OCI-LY3 (cell line): ENCODE results near the gene PACRG.

ENCODE experiments used
- H2AFZ ChIP-seq: fragments of 200-600, 300-600 bp; shearing (Covaris generic); 2 replicates; pipeline ENCODE4 v1.6.0; 2014; ENCODE audit warnings: antibody characterized with exemption, low read depth, low read length
- H3K27ac ChIP-seq: fragments of 200-600, 300-600 bp; sonication (generic); 2 replicates; pipeline ENCODE4 v1.5.1; 2014; ENCODE audit warnings: mild to moderate bottlenecking, low read length, moderate library complexity, mixed read lengths
- H3K27me3 ChIP-seq: fragments of 200-600, 300-600 bp; sonication (generic); 2 replicates; pipeline ENCODE4 v1.6.1; 2014; ENCODE audit warnings: low read depth, low read length, mixed read lengths
- H3K36me3 ChIP-seq: fragments of 200-600, 300-600 bp; sonication (generic); replicated peaks from 2 replicates; pipeline ENCODE3; 2014; ENCODE audit warnings: low read depth, low read length, mixed read lengths
- H3K4me1 ChIP-seq: fragments of 300-600, 200-600 bp; sonication (generic); 2 replicates; pipeline ENCODE4 v1.6.1; 2014; ENCODE audit warnings: low read length, mixed read lengths
- H3K4me2 ChIP-seq: fragments of 200-600, 300-600 bp; sonication (generic); 2 replicates; pipeline ENCODE4 v1.6.1; 2014; ENCODE audit warnings: low read length, mixed read lengths
- H3K4me3 ChIP-seq: fragments of 300-600, 200-600 bp; sonication (generic); 2 replicates; pipeline ENCODE4 v1.5.1; 2014; ENCODE audit warnings: antibody characterized with exemption, mild to moderate bottlenecking, low read length, moderate library complexity
- H3K79me2 ChIP-seq: fragments of 300-600, 200-600 bp; shearing (Covaris generic); 2 replicates; pipeline ENCODE4 v1.6.1; 2014; ENCODE audit warnings: mild to moderate bottlenecking, low read length, mixed read lengths
- H3K9ac ChIP-seq: fragments of 300-600, 200-600 bp; shearing (Covaris generic); 2 replicates; pipeline ENCODE4 v1.6.0; 2014; ENCODE audit warnings: mild to moderate bottlenecking, low read length, moderate library complexity
- H3K9me3 ChIP-seq: fragments of 200-600, 300-600 bp; shearing (Covaris generic); 2 replicates; pipeline ENCODE4 v1.6.1; 2014; ENCODE audit warnings: low read length, mixed read lengths; ENCODE audit not compliant: insufficient read depth
- H4K20me1 ChIP-seq: fragments of 200-600, 300-600 bp; sonication (generic); 2 replicates; pipeline ENCODE4 v1.6.1; 2016; ENCODE audit warnings: low read length, mixed read lengths; ENCODE audit not compliant: insufficient read depth
- EZH2phosphoT487 ChIP-seq: fragments of 200-600 bp; shearing (Covaris generic); IDR thresholded peaks from 2 replicates; pipeline ENCODE4 v1.6.1; 2018; ENCODE audit warnings: antibody characterized with exemption, mixed run types, low read depth
- TF ChIP-seq, protein P1 (sequence below): fragments of 200-600, 300-600 bp; sonication (generic); IDR thresholded peaks from 2 replicates; pipeline ENCODE4 v1.5.1; 2014; ENCODE audit warnings: antibody characterized with exemption, low read length, low read depth

PACRG gene

DNA sequence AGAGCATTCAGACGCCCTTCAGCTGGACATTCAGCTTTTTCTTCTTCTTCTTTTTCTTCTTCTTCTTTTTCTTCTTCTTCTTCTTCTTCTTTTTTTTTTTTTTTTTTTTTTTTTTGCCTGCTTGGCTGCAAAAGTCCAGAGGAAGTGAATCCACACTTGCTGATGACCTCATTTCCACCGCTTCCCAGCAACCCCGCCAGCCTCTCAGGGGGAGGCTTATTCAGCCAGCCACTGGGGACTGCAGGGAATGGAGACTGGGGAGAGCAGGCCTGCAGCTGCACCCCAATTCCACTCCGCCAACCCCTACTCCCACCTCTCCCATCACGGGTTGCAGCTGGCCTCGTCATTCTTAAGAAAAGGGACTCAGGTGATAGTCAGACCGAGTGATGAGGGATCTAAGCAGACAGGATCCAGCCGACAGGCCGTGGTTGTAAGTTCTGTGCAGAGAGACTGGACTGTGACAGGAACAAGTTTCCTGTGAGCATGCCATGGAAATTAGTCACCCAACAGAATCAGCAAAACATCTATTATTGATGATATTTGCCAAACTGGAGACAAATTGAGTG is 627.7 kb downstream of the PACRG start:
- Histone ChIP-seq H3K9ac (no peak overlapping the region), H3K27ac (peak overlapping the region; percentile 39), H3K4me2 (peak overlapping the region; percentile 84), H3K9me3 (no peaks in the 10 kb centered on the region), H3K27me3 (no peaks in the 10 kb centered on the region), H4K20me1 (no peaks in the 10 kb centered on the region), H3K36me3 (no peaks in the 10 kb centered on the region), H2AFZ (no peak overlapping the region), H3K4me3 (peak overlapping the region; percentile 74), H3K4me1 (peaks cover 37% of the 10 kb centered on the region), H3K79me2 (no peaks in the 10 kb centered on the region)
- TF ChIP-seq EZH2phosphoT487, result no peak
- TF ChIP-seq, protein P1, sequence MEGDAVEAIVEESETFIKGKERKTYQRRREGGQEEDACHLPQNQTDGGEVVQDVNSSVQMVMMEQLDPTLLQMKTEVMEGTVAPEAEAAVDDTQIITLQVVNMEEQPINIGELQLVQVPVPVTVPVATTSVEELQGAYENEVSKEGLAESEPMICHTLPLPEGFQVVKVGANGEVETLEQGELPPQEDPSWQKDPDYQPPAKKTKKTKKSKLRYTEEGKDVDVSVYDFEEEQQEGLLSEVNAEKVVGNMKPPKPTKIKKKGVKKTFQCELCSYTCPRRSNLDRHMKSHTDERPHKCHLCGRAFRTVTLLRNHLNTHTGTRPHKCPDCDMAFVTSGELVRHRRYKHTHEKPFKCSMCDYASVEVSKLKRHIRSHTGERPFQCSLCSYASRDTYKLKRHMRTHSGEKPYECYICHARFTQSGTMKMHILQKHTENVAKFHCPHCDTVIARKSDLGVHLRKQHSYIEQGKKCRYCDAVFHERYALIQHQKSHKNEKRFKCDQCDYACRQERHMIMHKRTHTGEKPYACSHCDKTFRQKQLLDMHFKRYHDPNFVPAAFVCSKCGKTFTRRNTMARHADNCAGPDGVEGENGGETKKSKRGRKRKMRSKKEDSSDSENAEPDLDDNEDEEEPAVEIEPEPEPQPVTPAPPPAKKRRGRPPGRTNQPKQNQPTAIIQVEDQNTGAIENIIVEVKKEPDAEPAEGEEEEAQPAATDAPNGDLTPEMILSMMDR, result no peak

DNA sequence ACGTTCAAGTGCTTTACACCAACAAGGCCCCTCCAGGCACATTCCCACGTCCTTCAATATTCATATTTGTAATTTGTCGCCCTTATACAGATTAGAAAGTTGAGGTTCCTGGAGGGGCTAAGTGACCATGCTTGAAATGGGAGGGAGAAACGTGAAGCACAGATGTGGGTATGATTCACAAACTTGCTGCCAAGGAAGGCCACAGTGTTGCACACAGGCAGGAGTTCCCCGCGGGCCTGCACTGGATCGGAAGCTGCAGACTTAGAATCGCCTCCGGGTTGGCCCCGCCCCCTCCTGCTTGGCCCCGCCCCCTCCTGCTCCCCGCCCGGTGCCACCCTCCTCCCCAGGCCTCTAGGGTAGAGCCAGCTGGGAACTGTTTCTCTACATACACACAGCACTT is 628.5 kb downstream of the PACRG start:
- H3K27ac ChIP-seq, result no peak overlapping the region
- H2AFZ ChIP-seq, result no peak overlapping the region
- H4K20me1 ChIP-seq, result no peaks in the 10 kb centered on the region
- H3K79me2 ChIP-seq, result no peaks in the 10 kb centered on the region
- no peak for TF ChIP-seq EZH2phosphoT487
- TF ChIP-seq, protein P1, result no peak
- no peaks in the 10 kb centered on the region for H3K9me3 ChIP-seq
- H3K36me3 ChIP-seq, result no peaks in the 10 kb centered on the region
- H3K4me1 ChIP-seq, result peaks cover 37% of the 10 kb centered on the region
- H3K4me3 ChIP-seq, result 0 out of 2 replicates have a peak overlapping the region, but pooled peaks have one; percentile 74
- H3K4me2 ChIP-seq, result peak overlapping the region; percentile 84
- H3K9ac ChIP-seq, result no peak overlapping the region
- no peaks in the 10 kb centered on the region; the same call in 1 of the 2 replicates for H3K27me3 ChIP-seq

DNA sequence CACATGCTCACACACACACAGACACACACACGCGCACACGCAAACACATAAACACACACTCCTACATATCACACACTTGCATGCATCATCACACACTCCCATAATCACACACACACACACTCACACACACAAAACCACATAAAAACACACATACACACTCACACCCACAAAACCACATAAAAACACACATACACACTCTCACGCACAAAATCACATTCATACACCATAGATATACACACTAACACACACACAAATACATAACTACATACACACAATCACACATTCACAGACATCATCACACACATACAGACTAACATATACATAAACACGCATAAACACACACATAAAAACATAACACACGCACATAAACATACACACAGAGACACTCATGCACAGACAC is 629.0 kb downstream of the PACRG start:
- no peak overlapping the region for H2AFZ ChIP-seq
- no peaks in the 10 kb centered on the region for H3K79me2 ChIP-seq
- peaks cover 37% of the 10 kb centered on the region for H3K4me1 ChIP-seq
- no peak overlapping the region for H3K9ac ChIP-seq
- H3K36me3 ChIP-seq, result no peaks in the 10 kb centered on the region
- no peaks in the 10 kb centered on the region for H4K20me1 ChIP-seq
- no peak overlapping the region for H3K4me3 ChIP-seq
- H3K9me3 ChIP-seq, result no peaks in the 10 kb centered on the region
- H3K27ac ChIP-seq, result no peak overlapping the region
- no peak overlapping the region for H3K4me2 ChIP-seq
- no peak for TF ChIP-seq EZH2phosphoT487
- TF ChIP-seq, protein P1, result no peak
- H3K27me3 ChIP-seq, result no peaks in the 10 kb centered on the region; the same call in 1 of the 2 replicates

DNA sequence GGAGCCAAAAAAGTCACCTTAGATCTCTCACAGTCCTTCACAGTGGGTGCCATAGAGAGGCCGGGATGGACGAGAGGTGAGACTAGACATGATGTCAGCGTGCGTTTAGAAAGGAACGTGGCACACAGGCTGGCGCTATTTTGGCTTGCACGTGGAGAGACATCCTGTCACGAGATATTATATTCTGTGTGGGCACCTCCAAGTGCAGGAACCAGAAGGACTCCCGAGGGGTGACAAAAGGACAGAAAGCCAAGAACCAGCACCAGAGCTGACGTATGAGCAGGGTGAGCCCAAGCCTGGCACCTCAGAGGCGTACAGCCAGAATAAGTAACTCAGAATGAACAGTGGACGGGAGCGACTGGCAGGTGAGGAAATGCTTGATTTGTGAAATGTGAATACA is 636.9 kb downstream of the PACRG start:
- no peaks in the 10 kb centered on the region for H3K36me3 ChIP-seq
- H3K4me3 ChIP-seq, result no peak overlapping the region
- H2AFZ ChIP-seq, result no peak overlapping the region
- no peaks in the 10 kb centered on the region for H3K9me3 ChIP-seq
- no peaks in the 10 kb centered on the region for H4K20me1 ChIP-seq
- TF ChIP-seq, protein P1, result no peak
- TF ChIP-seq EZH2phosphoT487, result no peak
- no peaks in the 10 kb centered on the region for H3K4me1 ChIP-seq
- no peaks in the 10 kb centered on the region; the same call in 1 of the 2 replicates for H3K27me3 ChIP-seq
- no peak overlapping the region for H3K9ac ChIP-seq
- no peaks in the 10 kb centered on the region for H3K79me2 ChIP-seq
- H3K4me2 ChIP-seq, result no peak overlapping the region
- no peak overlapping the region for H3K27ac ChIP-seq
